Measurements from ENCODE around the gene ZBTB7C.

GRCh38 chr18:48179001-48179400, 230.2 kb downstream of the ZBTB7C start:
- TF ChIP-seq POLR2A (IDR thresholded peaks at IDR 0.05; ENCODE audit: low read depth, low read length) (no peak), SMC3 (IDR thresholded peaks at IDR 0.05; ENCODE audit: low read depth, low read length) (no peak), USF2 (IDR thresholded peaks at IDR 0.05; ENCODE audit: low read depth, low read length) (no peak), RCOR1 (IDR thresholded peaks at IDR 0.05; ENCODE audit: insufficient replicate concordance, low read length) (no peak)
- TF ChIP-seq, protein P1, sequence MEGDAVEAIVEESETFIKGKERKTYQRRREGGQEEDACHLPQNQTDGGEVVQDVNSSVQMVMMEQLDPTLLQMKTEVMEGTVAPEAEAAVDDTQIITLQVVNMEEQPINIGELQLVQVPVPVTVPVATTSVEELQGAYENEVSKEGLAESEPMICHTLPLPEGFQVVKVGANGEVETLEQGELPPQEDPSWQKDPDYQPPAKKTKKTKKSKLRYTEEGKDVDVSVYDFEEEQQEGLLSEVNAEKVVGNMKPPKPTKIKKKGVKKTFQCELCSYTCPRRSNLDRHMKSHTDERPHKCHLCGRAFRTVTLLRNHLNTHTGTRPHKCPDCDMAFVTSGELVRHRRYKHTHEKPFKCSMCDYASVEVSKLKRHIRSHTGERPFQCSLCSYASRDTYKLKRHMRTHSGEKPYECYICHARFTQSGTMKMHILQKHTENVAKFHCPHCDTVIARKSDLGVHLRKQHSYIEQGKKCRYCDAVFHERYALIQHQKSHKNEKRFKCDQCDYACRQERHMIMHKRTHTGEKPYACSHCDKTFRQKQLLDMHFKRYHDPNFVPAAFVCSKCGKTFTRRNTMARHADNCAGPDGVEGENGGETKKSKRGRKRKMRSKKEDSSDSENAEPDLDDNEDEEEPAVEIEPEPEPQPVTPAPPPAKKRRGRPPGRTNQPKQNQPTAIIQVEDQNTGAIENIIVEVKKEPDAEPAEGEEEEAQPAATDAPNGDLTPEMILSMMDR (conservative IDR thresholded peaks at IDR 0.05; ENCODE audit: low read depth, low read length) = no peak
